Stomach (tissue), 9 donors: ENCODE results near the gene UNC13B. TPM values are rescaled to one million over a fixed set of nuclear protein-coding genes. Genes with fewer than 3 reads are reported as not detected.
"Not testable (repeated sequence)": the region's sequence is repeated elsewhere in the genome, so short reads cannot be mapped to it uniquely, and the experiment has no call there.

Experiments used
- DNase-seq, 2 donors: peaks; one replicate each; pipeline versions ENCODE4 v3.0.0 to v3.0.0-alpha.2; 2013 to 2019
- H3K27ac ChIP-seq, 5 donors: fragments of 200-600 bp in 4 of 5; sonication (generic) in 4 of 5; one replicate each; pipeline ENCODE4 v1.5.1; 2013 to 2019; ENCODE audit warnings: mild to moderate bottlenecking in 1 of 5, moderate library complexity in 1 of 5
- H3K27me3 ChIP-seq, 3 donors: fragments of 200-600 bp; sonication (generic); one replicate each; pipeline ENCODE4 v1.5.1; 2017 to 2019; ENCODE audit warnings: mixed run types in 1 of 3
- H3K36me3 ChIP-seq, 4 donors: fragments of 200-600 bp; sonication (generic); 1 replicate in 3 of 4; 2 replicates in 1 of 4; pipeline ENCODE4 v1.5.1; 2016 to 2019
- H3K4me1 ChIP-seq, 4 donors: fragments of 200-600 bp; sonication (generic); one replicate each; pipeline ENCODE4 v1.5.1; 2016 to 2019
- H3K4me3 ChIP-seq, 4 donors: fragments of 200-600 bp; sonication (generic) in 3 of 4; one replicate each; pipeline ENCODE4 v1.5.1; 2016 to 2019; ENCODE audit warnings: mild to moderate bottlenecking in 1 of 4
- H3K9me3 ChIP-seq, 4 donors: fragments of 200-600 bp; sonication (generic); one replicate each; pipeline ENCODE4 v1.5.1; 2016 to 2019
- EP300 ChIP-seq: sonication (generic); formaldehyde crosslinking; IDR thresholded peaks from one replicate; pipeline ENCODE4 v1.6.1; 2017; ENCODE audit warnings: antibody characterized with exemption
- POLR2A ChIP-seq, 4 donors: fragments of 450-650 bp; IDR thresholded peaks; one replicate each; pipeline ENCODE4 v1.6.1; 2016; ENCODE audit warnings: antibody characterized with exemption in 4 of 4, control low read depth in 2 of 4, mild to moderate bottlenecking in 1 of 4, moderate library complexity in 1 of 4
- POLR2AphosphoS5 ChIP-seq, 3 donors: sonication (generic); formaldehyde crosslinking; IDR thresholded peaks; one replicate each; pipeline ENCODE4 v1.6.1; 2016; ENCODE audit warnings: antibody characterized with exemption in 3 of 3
- WGBS, 5 donors: extraction: QIAGEN DNeasy Blood & Tissue Kit in 3 of 5; methylation state at CpG; one replicate each; pipeline versions ENCODE4 v1.1.5 to v1.1.7; 2013 to 2018; 5-methylcytosine and 5-hydroxymethylcytosine counted together
- intact Hi-C: fragments of 100-400 bp; cut with DNase I; formaldehyde crosslinking; loops from one replicate; pipeline ENCODE4 v1.15.1; 2023; ENCODE audit warnings: low total_unique reads
- polyA plus RNA-seq, 3 donors: library from polyadenylated mRNA; stranded (reverse); fragments of 200-250 nt; gene quantifications; one replicate each; pipeline ENCODE4 v1.2.3, GENCODE V29; 2013
- total RNA-seq, 5 donors: library from RNA; depleted of rRNA; stranded (reverse); fragments of >200 nt; gene quantifications; one replicate each; pipeline versions ENCODE4 v1.1.0 to v1.2.3, GENCODE V29; 2014 to 2016
- TF ChIP-seq, protein P1 (sequence below), 7 experiments: fragments of 450-650 bp in 4 of 7; fragments of 200-600 bp in 3 of 7; sonication (generic) in 3 of 7; IDR thresholded peaks; one replicate each; pipeline ENCODE4 v1.5.1; 2016 to 2019; ENCODE audit warnings: antibody characterized with exemption in 7 of 7, control low read depth in 2 of 7, mild to moderate bottlenecking in 1 of 7
- donor health status: healthy with polysubstance abuse.
- donor health status: Bipolar disorder and iron deficiency.
- donor health status: healthy.

The UNC13B gene
- total and polyA plus RNA-seq, 8 donors: 8.9 to 68.7 (median 20.8) TPM

DNA sequence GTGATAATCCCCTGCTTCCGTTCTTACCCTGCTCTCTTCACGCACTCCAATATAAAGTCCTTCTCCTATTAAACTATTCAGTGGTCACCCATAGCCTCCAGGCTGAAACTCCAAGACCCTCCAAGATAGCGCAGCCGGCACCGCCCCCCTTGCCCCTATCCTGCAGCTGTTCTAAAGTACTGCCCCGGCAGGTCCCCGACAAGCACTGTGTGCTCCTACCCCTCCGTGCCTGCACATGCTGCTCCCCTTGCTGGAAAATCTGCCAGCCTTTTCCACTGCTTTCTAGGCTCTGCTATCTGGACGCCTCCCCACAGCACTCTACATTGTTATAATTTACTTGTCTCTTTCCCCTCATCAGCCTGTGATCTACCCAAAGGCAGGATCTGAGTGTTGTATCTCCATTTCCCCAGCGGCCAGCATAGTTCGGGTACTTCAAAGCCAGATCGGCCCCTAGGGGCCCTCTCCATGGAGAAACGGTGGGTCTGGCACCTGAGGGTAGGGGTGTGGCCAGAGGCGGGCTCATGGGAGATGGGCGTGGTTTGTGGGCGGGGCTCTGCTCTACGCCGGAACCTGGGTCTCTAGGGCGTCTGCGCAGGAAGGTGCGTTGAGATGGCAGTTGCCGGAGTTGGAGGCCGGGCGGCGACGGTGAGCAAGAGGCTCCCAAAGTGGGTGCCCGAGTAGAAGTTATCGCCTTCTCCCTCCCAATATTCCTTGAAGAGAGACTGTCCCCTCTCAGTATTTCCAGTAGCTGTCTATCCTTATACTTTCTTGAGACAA is 244.6 kb downstream of the UNC13B start:
- peak overlapping the region in 3 of 4 donors; percentile 16 to 36 (median 16) for H3K4me3 ChIP-seq
- intact Hi-C loops: no loop called here
- peak overlapping the region in 1 of 5 donors; percentile 41 for H3K27ac ChIP-seq

DNA sequence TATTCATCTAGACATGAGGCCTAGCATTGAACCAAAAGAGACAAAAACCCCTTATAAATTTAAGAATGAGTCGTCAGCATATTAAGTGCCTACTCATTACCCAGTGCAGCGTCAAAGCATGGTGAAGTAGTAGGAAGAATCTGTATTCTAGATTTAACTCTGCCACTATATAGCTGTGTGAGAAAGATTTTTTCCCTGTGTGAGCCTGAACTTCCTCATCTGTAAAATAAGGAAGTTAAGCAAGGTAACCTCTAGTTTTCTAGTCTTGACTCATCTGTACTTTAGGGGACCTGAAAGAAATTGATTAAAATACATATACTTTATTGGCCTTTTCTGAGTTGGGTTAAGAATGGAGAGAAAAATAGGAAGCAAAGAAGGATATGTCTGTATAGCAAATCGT is 246.0 kb downstream of the UNC13B start:
- 75 to 85% (median 83%) methylated on average over 3 of the region's 3 CpGs for WGBS, 5 donors
- no peaks in the 10 kb centered on the region for H3K9me3 ChIP-seq
- H3K36me3 ChIP-seq: peaks cover 0 to 29% (median 20%) of the 10 kb centered on the region in 4 donors
- H3K4me3 ChIP-seq: no peak overlapping the region
- DNase-seq: no peak
- intact Hi-C loops: no loop called here
- TF ChIP-seq, protein P1, sequence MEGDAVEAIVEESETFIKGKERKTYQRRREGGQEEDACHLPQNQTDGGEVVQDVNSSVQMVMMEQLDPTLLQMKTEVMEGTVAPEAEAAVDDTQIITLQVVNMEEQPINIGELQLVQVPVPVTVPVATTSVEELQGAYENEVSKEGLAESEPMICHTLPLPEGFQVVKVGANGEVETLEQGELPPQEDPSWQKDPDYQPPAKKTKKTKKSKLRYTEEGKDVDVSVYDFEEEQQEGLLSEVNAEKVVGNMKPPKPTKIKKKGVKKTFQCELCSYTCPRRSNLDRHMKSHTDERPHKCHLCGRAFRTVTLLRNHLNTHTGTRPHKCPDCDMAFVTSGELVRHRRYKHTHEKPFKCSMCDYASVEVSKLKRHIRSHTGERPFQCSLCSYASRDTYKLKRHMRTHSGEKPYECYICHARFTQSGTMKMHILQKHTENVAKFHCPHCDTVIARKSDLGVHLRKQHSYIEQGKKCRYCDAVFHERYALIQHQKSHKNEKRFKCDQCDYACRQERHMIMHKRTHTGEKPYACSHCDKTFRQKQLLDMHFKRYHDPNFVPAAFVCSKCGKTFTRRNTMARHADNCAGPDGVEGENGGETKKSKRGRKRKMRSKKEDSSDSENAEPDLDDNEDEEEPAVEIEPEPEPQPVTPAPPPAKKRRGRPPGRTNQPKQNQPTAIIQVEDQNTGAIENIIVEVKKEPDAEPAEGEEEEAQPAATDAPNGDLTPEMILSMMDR (IDR thresholded peaks at IDR 0.05): no peak
- TF ChIP-seq EP300 (no peak), POLR2A (IDR thresholded peaks at IDR 0.05) (no peak), POLR2AphosphoS5 (IDR thresholded peaks at IDR 0.05) (no peak)
- no peak overlapping the region for H3K27ac ChIP-seq
- no peaks in the 10 kb centered on the region for H3K27me3 ChIP-seq
- H3K4me1 ChIP-seq: peaks cover 0 to 6% (median 3%) of the 10 kb centered on the region in 4 donors

More for the DNA sequence above, 244.6 kb downstream of the UNC13B start:
- 30 to 37% (median 31%) methylated on average over 24 to 28 of the region's 28 CpGs for WGBS, 5 donors
- Histone ChIP-seq H3K9me3 (no peaks in the 10 kb centered on the region), H3K27me3 (no peaks in the 10 kb centered on the region), H3K36me3 (peaks cover 0 to 44% (median 35%) of the 10 kb centered on the region in 4 donors), H3K4me1 (peaks cover 0 to 6% (median 3%) of the 10 kb centered on the region in 4 donors)
- TF ChIP-seq, protein P1 (IDR thresholded peaks at IDR 0.05): no peak
- peak in 1 of 3 donors; percentile 6 for TF ChIP-seq POLR2AphosphoS5 (IDR thresholded peaks at IDR 0.05)
- peak; percentile 73 to 92 for DNase-seq

DNA sequence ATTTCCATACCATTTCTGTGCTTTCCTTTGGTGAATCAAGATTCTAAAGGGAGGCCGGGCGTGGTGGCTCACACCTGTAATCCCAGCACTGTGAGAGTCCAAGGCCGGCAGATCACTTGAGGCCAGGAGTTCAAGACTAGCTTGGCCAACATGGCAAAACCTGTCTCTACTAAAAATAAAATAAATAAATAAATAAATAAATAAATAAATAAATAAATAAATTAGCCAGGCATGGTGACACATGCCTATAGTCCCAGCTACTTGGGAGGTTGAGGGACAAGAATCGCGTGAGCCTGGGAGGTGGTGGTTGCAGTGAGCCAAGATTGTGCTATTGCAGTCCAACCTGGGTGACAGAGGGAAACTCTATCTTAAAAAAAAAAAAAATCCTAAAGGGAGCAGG is 247.6 kb downstream of the UNC13B start:
- H3K9me3 ChIP-seq, H3K27me3 ChIP-seq, H3K4me1 ChIP-seq, H3K4me3 ChIP-seq, DNase-seq, H3K27ac ChIP-seq, intact Hi-C loops: not testable (repeated sequence)
- WGBS, 5 donors: 94 to 98% (median 97%) methylated on average over 5 of the region's 5 CpGs
- peaks cover 0 to 14% (median 4%) of the 10 kb centered on the region in 4 donors for H3K36me3 ChIP-seq

DNA sequence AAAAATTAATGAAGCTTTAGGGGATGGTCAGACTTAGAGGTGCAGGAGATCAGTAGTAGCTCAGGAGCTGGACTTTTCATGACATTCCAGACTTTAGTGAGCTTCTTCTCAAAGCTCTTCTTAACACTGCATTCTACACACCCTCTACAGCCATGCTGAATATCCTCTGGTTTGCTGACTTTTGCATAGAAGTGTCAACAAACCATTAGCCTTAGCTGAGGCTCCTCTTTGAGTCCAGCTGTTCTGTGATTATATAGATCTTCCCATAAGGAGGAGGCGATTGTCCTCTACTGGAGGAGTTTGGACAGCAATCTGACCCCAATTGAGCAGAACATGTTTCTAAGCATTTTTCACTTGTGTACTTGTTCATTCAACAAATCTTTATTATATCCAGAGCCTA is 253.1 kb downstream of the UNC13B start:
- peak in 1 of 2 donors; percentile 16 for DNase-seq
- H3K9me3 ChIP-seq: no peaks in the 10 kb centered on the region
- H3K4me3 ChIP-seq: no peak overlapping the region
- no peaks in the 10 kb centered on the region for H3K4me1 ChIP-seq
- H3K27ac ChIP-seq: no peak overlapping the region
- WGBS, 5 donors: 67 to 82% (median 76%) methylated on average over 1 of the region's 1 CpG
- TF ChIP-seq POLR2A (IDR thresholded peaks at IDR 0.05): no peak
- TF ChIP-seq EP300: no peak
- TF ChIP-seq, protein P1 (IDR thresholded peaks at IDR 0.05): no peak
- no peak for TF ChIP-seq POLR2AphosphoS5 (IDR thresholded peaks at IDR 0.05)
- no peaks in the 10 kb centered on the region for H3K27me3 ChIP-seq
- intact Hi-C loops: no loop called here
- no peaks in the 10 kb centered on the region for H3K36me3 ChIP-seq
